B cell (primary cell): ENCODE results near the gene PRM2. TPM values are rescaled to one million over a fixed set of nuclear protein-coding genes. Genes with fewer than 3 reads are reported as not detected.

ENCODE experiments used
- ATAC-seq: fragments of 200-7000 bp; cut with Tn5 transposase; one replicate; pipeline ENCODE4 v1.10.0; 2021; ENCODE audit warnings: low read depth, mild to moderate bottlenecking, moderate number of reproducible peaks, moderate library complexity
- CTCF ChIA-PET: fragments of 350-600 bp; sonication (Branson Sonifier 250); formaldehyde crosslinking; loops from one replicate; lab custom pipeline; 2021; ENCODE audit warnings: antibody characterized with exemption, inconsistent platforms; lab: Charles Lee
- POLR2A ChIA-PET: fragments of 350-600 bp; sonication (Branson Sonifier 250); formaldehyde crosslinking; loops from one replicate; lab custom pipeline; 2021; ENCODE audit warnings: antibody characterized with exemption; lab: Charles Lee
- DNase-seq: peaks from one replicate; pipeline ENCODE4 v3.0.0; 2013
- H2AFZ ChIP-seq: 2 replicates; pipeline ENCODE4 v1.6.1; 2012; ENCODE audit warnings: mild to moderate bottlenecking, low read depth, low read length; ENCODE audit not compliant: insufficient read depth, poor library complexity, severe bottlenecking
- H3K27ac ChIP-seq, 2 donors: 1 replicate in 1 of 2; 2 replicates in 1 of 2; pipeline ENCODE4 v1.5.1; 2012 to 2013; ENCODE audit warnings: low read length in 2 of 2, mild to moderate bottlenecking in 2 of 2, moderate library complexity in 1 of 2
- H3K27me3 ChIP-seq, 4 experiments: fragments of 200-600 bp in 1 of 4; sonication (generic) in 1 of 4; replicated peaks in 1 of 4; 1 replicate in 2 of 4; 2 replicates in 2 of 4; pipeline versions ENCODE4 v1.6.1 to v1.7.0; 2013 to 2016; ENCODE audit warnings: low read length in 3 of 4, mild to moderate bottlenecking in 2 of 4, mixed read lengths in 1 of 4, moderate library complexity in 1 of 4; ENCODE audit not compliant: insufficient read depth in 4 of 4, control insufficient read depth in 3 of 4; ENCODE audit errors: control extremely low read depth in 1 of 4
- H3K36me3 ChIP-seq, 2 experiments: replicated peaks in 1 of 2; 1 replicate in 1 of 2; 2 replicates in 1 of 2; pipeline versions ENCODE4 v1.6.1 to v1.7.1; 2013; ENCODE audit warnings: low read length in 1 of 2; ENCODE audit not compliant: insufficient read depth in 2 of 2, control insufficient read depth in 1 of 2; ENCODE audit errors: control extremely low read depth in 1 of 2, extremely low read depth in 1 of 2
- H3K4me1 ChIP-seq, 2 donors: fragments of 200-600 bp in 1 of 2; sonication (generic) in 1 of 2; 1 replicate in 1 of 2; 2 replicates in 1 of 2; pipeline versions ENCODE4 v1.5.1 to v1.6.1; 2013 to 2017; ENCODE audit warnings: low read length in 2 of 2; ENCODE audit not compliant: control insufficient read depth in 2 of 2, insufficient read depth in 2 of 2
- H3K4me2 ChIP-seq: replicated peaks from 2 replicates; pipeline ENCODE3; 2012; ENCODE audit warnings: mild to moderate bottlenecking, low read depth, low read length; ENCODE audit not compliant: poor library complexity, severe bottlenecking
- H3K4me3 ChIP-seq, 5 experiments: fragments of 200-600 bp in 1 of 5; sonication (generic) in 1 of 5; 1 replicate in 3 of 5; 2 replicates in 2 of 5; pipeline versions ENCODE4 v1.5.1 to v1.7.0; 2011 to 2016; ENCODE audit warnings: low read length in 4 of 5, mild to moderate bottlenecking in 4 of 5, low read depth in 2 of 5, control low read depth in 1 of 5, moderate library complexity in 1 of 5; ENCODE audit not compliant: insufficient read depth in 1 of 5; ENCODE audit errors: control extremely low read depth in 1 of 5, extremely low read depth in 1 of 5
- H3K79me2 ChIP-seq: fragments of 200-600 bp; sonication (generic); one replicate; pipeline ENCODE4 v1.6.0; 2016; ENCODE audit warnings: low read length; ENCODE audit not compliant: control insufficient read depth, insufficient read depth
- H3K9ac ChIP-seq: fragments of 200-600 bp; sonication (generic); 2 replicates; pipeline ENCODE4 v1.6.1; 2017; ENCODE audit warnings: mild to moderate bottlenecking, low read length, moderate library complexity
- H3K9me3 ChIP-seq, 3 donors: one replicate each; pipeline versions ENCODE4 v1.6.1 to v1.7.1; 2013; ENCODE audit warnings: low read length in 2 of 3; ENCODE audit not compliant: control insufficient read depth in 2 of 3, insufficient read depth in 1 of 3; ENCODE audit errors: control extremely low read depth in 1 of 3
- H4K20me1 ChIP-seq: 2 replicates; pipeline ENCODE4 v1.6.0; 2012; ENCODE audit warnings: mild to moderate bottlenecking, low read length; ENCODE audit not compliant: insufficient read depth, control insufficient read depth, poor library complexity, severe bottlenecking
- H3K27ac Mint-ChIP-seq: one replicate; pipeline ENCODE4 v1.8.0; 2021; ENCODE audit warnings: mixed read lengths
- H3K27me3 Mint-ChIP-seq: one replicate; pipeline ENCODE4 v1.8.0; 2021; ENCODE audit warnings: mixed read lengths
- H3K4me1 Mint-ChIP-seq: one replicate; pipeline ENCODE4 v1.8.0; 2021; ENCODE audit warnings: mixed read lengths
- H3K4me3 Mint-ChIP-seq: one replicate; pipeline ENCODE4 v1.8.0; 2021; ENCODE audit warnings: mixed read lengths
- H3K9me3 Mint-ChIP-seq: one replicate; pipeline ENCODE4 v1.8.0; 2022; ENCODE audit warnings: mixed read lengths; ENCODE audit not compliant: insufficient read depth
- CTCF ChIP-seq: fragments of 200-600 bp; IDR thresholded peaks from one replicate; pipeline ENCODE4 v1.8.0; 2022; ENCODE audit warnings: antibody characterized with exemption, mild to moderate bottlenecking
- EZH2 ChIP-seq: IDR thresholded peaks from 2 replicates; pipeline ENCODE4 v1.6.1; 2012; ENCODE audit warnings: borderline replicate concordance, low read depth, mild to moderate bottlenecking, moderate library complexity, low read length; ENCODE audit not compliant: insufficient read depth, poor library complexity, severe bottlenecking
- WGBS: methylation state at CpG from one replicate; pipeline ENCODE4 v1.1.5; 2013; ENCODE audit warnings: missing lambda C conversion rate; ENCODE audit not compliant: insufficient coverage; 5-methylcytosine and 5-hydroxymethylcytosine counted together
- intact Hi-C: fragments of 100-400 bp; cut with micrococcal nuclease; formaldehyde crosslinking; loops from one replicate; pipeline ENCODE4 v1.10.0; 2022
- polyA plus RNA-seq: library from polyadenylated mRNA; depleted of rRNA; stranded (reverse); fragments of >200 nt; gene quantifications from 2 replicates; pipeline ENCODE4 v1.2.3, GENCODE V29; 2012
- total RNA-seq, 2 donors: library from RNA; stranded (reverse); fragments of 120-200 nt in 1 of 2; gene quantifications; 1 replicate in 1 of 2; 2 replicates in 1 of 2; pipeline versions ENCODE4 v1.2.3 to v1.2.4, GENCODE V29; 2013 to 2022

The PRM2 gene
- total and polyA plus RNA-seq, 2 donors (not counting 1 experiment from before 2014, with no cell fraction given), result not detected

GRCh38 chr16:11277607-11278337 is 1.5 kb upstream of the PRM2 start:
- no peak for ATAC-seq
- TF ChIP-seq EZH2 (no peak), CTCF (no peak)
- Histone ChIP-seq H3K4me2 (no peak overlapping the region), H3K9ac (no peak overlapping the region), H2AFZ (no peak overlapping the region), H3K4me3 (no peak overlapping the region), H3K27me3 (no peaks in the 10 kb centered on the region), H3K9me3 (peaks cover 0 to 3% (median 0%) of the 10 kb centered on the region in 3 donors), H3K27ac (no peak overlapping the region), H4K20me1 (no peaks in the 10 kb centered on the region), H3K79me2 (no peaks in the 10 kb centered on the region), H3K4me1 (peaks cover 13 to 15% of the 10 kb centered on the region in 2 donors), H3K36me3 (no peaks in the 10 kb centered on the region)
- Mint-ChIP-seq H3K27me3 (no peaks in the 10 kb centered on the region), H3K27ac (no peak overlapping the region), H3K4me1 (peaks cover 16% of the 10 kb centered on the region), H3K4me3 (no peak overlapping the region), H3K9me3 (no peaks in the 10 kb centered on the region)
- ChIA-PET CTCF (interaction anchor here (1.2 kb wide), 1 partner anchor 20 kb away, joined by 3 read pairs; no protein-coding TSS in a partner anchor), POLR2A (interaction anchor here (0.9 kb wide), 1 partner anchor 20 kb away, joined by 4 read pairs; no protein-coding TSS in a partner anchor)
- WGBS, result 90% methylated on average over 12 of the region's 12 CpGs
- DNase-seq, result no peak
- intact Hi-C loops, result loop anchor here (2.0 kb wide), 1 partner anchor 19 kb away; no protein-coding TSS in a partner anchor
